ENCODE data around the gene DAPK2. TPM values are rescaled to one million over a fixed set of nuclear protein-coding genes. Genes with fewer than 3 reads are reported as not detected.

The DAPK2 gene
- total RNA-seq, 1 donor from 2014 or later = 2.6 TPM

GRCh38 chr15:63945007-63945788 is 101.1 kb downstream of the DAPK2 start:
- Mint-ChIP-seq H3K9me3 (ENCODE audit: unreplicated experiment) (peaks cover 11% of the 10 kb centered on the region), H3K4me1 (ENCODE audit: low read depth, unreplicated experiment) (peaks cover 19% of the 10 kb centered on the region), H3K36me3 (ENCODE audit: unreplicated experiment) (no peaks in the 10 kb centered on the region), H3K4me3 (ENCODE audit: unreplicated experiment) (no peak overlapping the region), H3K27ac (ENCODE audit: unreplicated experiment) (no peak overlapping the region), H3K27me3 (ENCODE audit: unreplicated experiment) (peaks cover 8% of the 10 kb centered on the region)
- TF ChIP-seq CTCF (IDR thresholded peaks at IDR 0.05; ENCODE audit: partially characterized antibody, unreplicated experiment) = peak; percentile 88
- peak; percentile 86 for DNase-seq

- Mint-ChIP-seq H3K36me3 (ENCODE audit: unreplicated experiment) (no peaks in the 10 kb centered on the region), H3K4me3 (ENCODE audit: unreplicated experiment) (no peak overlapping the region), H3K27me3 (ENCODE audit: unreplicated experiment) (peaks cover 8% of the 10 kb centered on the region), H3K9me3 (ENCODE audit: unreplicated experiment) (peaks cover 11% of the 10 kb centered on the region), H3K4me1 (ENCODE audit: low read depth, unreplicated experiment) (peaks cover 25% of the 10 kb centered on the region), H3K27ac (ENCODE audit: unreplicated experiment) (no peak overlapping the region)
- no peak for DNase-seq
- no peak for TF ChIP-seq CTCF (IDR thresholded peaks at IDR 0.05; ENCODE audit: partially characterized antibody, unreplicated experiment)
Measured at GRCh38 chr15:63944681-63944955, 101.7 kb downstream of the DAPK2 start.

- no peak overlapping the region for H3K4me3 Mint-ChIP-seq (ENCODE audit: unreplicated experiment)
- peaks cover 14% of the 10 kb centered on the region for H3K9me3 Mint-ChIP-seq (ENCODE audit: unreplicated experiment)
- no peak overlapping the region for H3K27ac Mint-ChIP-seq (ENCODE audit: unreplicated experiment)
- no peak for TF ChIP-seq CTCF (IDR thresholded peaks at IDR 0.05; ENCODE audit: partially characterized antibody, unreplicated experiment)
- H3K4me1 Mint-ChIP-seq (ENCODE audit: low read depth, unreplicated experiment) = peaks cover 25% of the 10 kb centered on the region
- H3K27me3 Mint-ChIP-seq (ENCODE audit: unreplicated experiment) = peaks cover 8% of the 10 kb centered on the region
- no peak for DNase-seq
- H3K36me3 Mint-ChIP-seq (ENCODE audit: unreplicated experiment) = no peaks in the 10 kb centered on the region
Measured at GRCh38 chr15:63943829-63944680, 102.2 kb downstream of the DAPK2 start.

GRCh38 chr15:63942486-63943365 is 103.6 kb downstream of the DAPK2 start:
- no peak for DNase-seq
- no peaks in the 10 kb centered on the region for H3K36me3 Mint-ChIP-seq (ENCODE audit: unreplicated experiment)

More at GRCh38 chr15:63942486-63943365, 103.6 kb downstream of the DAPK2 start:
- TF ChIP-seq CTCF (IDR thresholded peaks at IDR 0.05; ENCODE audit: partially characterized antibody, unreplicated experiment) = no peak
- peak overlapping the region; percentile 30 for H3K4me3 Mint-ChIP-seq (ENCODE audit: unreplicated experiment)
- peaks cover 16% of the 10 kb centered on the region for H3K9me3 Mint-ChIP-seq (ENCODE audit: unreplicated experiment)
- H3K4me1 Mint-ChIP-seq (ENCODE audit: low read depth, unreplicated experiment) = peaks cover 25% of the 10 kb centered on the region
- H3K27ac Mint-ChIP-seq (ENCODE audit: unreplicated experiment) = peak overlapping the region; percentile 98
- H3K27me3 Mint-ChIP-seq (ENCODE audit: unreplicated experiment) = peaks cover 8% of the 10 kb centered on the region
